Activated CD4-positive, alpha-beta memory T cell treated with anti-CD3 and anti-CD28 coated beads, Interleukin-2, amount 10 ng/mL, durations not matched to agents 7 days and 5 days (primary cell): ENCODE measurements around the gene NEU2. TPM values are rescaled to one million over a fixed set of nuclear protein-coding genes. Genes with fewer than 3 reads are reported as not detected.
"Not testable (repeated sequence)": the region's sequence is repeated elsewhere in the genome, so short reads cannot be mapped to it uniquely, and the experiment has no call there.

Experiments
- CTCF ChIA-PET: fragments of 350-600 bp; sonication (Branson Sonifier 250); formaldehyde crosslinking; loops from one replicate; lab custom pipeline; 2021; ENCODE audit warnings: antibody characterized with exemption, inconsistent platforms; lab: Charles Lee
- POLR2A ChIA-PET: fragments of 350-600 bp; sonication (Branson Sonifier 250); formaldehyde crosslinking; loops from one replicate; lab custom pipeline; 2021; ENCODE audit warnings: antibody characterized with exemption; lab: Charles Lee
- DNase-seq: peaks from one replicate; pipeline ENCODE4 v3.0.0-alpha.2; 2020
- H3K27ac Mint-ChIP-seq: one replicate; pipeline ENCODE4 v1.8.0; 2021; ENCODE audit warnings: mild to moderate bottlenecking, mixed read lengths
- H3K27me3 Mint-ChIP-seq: one replicate; pipeline ENCODE4 v1.8.0; 2021; ENCODE audit warnings: mixed read lengths
- H3K36me3 Mint-ChIP-seq: one replicate; pipeline ENCODE4 v1.8.0; 2021; ENCODE audit warnings: low read depth, mixed read lengths
- H3K4me1 Mint-ChIP-seq: one replicate; pipeline ENCODE4 v1.8.0; 2021; ENCODE audit warnings: mixed read lengths
- H3K4me3 Mint-ChIP-seq: one replicate; pipeline ENCODE4 v1.8.0; 2021; ENCODE audit warnings: mild to moderate bottlenecking, mixed read lengths
- H3K9me3 Mint-ChIP-seq: one replicate; pipeline ENCODE4 v1.8.0; 2021; ENCODE audit warnings: mixed read lengths
- total RNA-seq, 2 experiments: library from RNA; stranded (reverse); gene quantifications; one replicate each; pipeline ENCODE4 v1.2.3, GENCODE V29; 2021

The NEU2 gene
- total RNA-seq, 2 experiments from 2014 or later = not detected

GRCh38 chr2:233013650-233014049, 18.8 kb upstream of the NEU2 start:
- H3K27ac Mint-ChIP-seq = no peak overlapping the region
- no peak for DNase-seq
- no peaks in the 10 kb centered on the region for H3K9me3 Mint-ChIP-seq
- ChIA-PET POLR2A (no interaction called here), CTCF (no interaction called here)
- H3K36me3 Mint-ChIP-seq = no peaks in the 10 kb centered on the region
- no peaks in the 10 kb centered on the region for H3K4me1 Mint-ChIP-seq
- H3K4me3 Mint-ChIP-seq = no peak overlapping the region
- H3K27me3 Mint-ChIP-seq = no peaks in the 10 kb centered on the region

DNA sequence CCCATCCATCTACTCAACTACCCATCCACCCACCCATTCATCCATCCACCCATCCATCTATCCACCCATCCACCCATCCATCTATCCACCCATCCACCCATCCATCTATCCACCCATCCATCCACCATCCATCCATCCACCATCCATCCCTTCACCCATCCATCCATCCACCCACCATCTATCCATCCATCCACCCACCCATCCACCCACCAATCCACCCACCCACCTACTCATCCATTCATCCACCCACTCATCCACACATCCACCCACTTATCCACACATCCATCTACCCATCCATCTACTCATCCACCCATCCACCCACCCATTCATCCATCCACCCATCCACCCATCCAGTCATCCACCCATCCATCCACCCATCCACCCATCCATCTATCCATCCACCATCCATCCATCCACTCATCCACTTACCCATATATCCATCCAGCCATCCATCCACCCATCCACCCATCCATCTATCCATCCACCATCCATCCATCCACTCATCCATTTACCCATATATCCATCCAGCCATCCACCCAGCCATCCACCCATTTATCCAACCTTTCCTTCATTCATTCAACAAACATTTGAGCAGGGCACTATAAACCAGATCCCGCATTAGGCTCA, 17.3 kb upstream of the NEU2 start:
- Mint-ChIP-seq H3K27me3 (no peaks in the 10 kb centered on the region), H3K27ac (no peak overlapping the region), H3K4me1 (no peaks in the 10 kb centered on the region), H3K36me3 (no peaks in the 10 kb centered on the region), H3K9me3 (no peaks in the 10 kb centered on the region), H3K4me3 (no peak overlapping the region)
- CTCF ChIA-PET = no interaction called here
- DNase-seq = no peak
- POLR2A ChIA-PET = no interaction called here

DNA sequence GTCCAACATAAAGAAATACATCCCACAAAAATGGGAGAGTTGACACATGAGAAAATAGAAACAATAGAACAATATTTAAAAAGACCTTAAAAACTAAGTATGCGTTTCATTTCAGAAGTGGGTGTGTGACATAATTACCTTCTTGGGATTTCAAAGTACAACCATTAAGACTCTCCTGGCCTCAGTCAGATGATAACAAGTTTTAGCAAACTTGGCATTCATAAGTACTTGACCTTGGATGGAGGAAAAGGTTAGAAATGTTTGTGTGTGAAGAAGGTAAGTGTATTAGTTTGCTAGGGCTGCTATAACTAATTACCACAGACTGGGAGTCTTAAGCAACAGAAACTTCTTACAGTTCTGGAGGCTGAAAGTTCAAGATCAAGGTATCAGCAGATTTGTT, 14.5 kb upstream of the NEU2 start:
- no peak for DNase-seq
- Mint-ChIP-seq H3K27ac (no peak overlapping the region), H3K27me3 (no peaks in the 10 kb centered on the region), H3K4me1 (no peaks in the 10 kb centered on the region), H3K4me3 (no peak overlapping the region), H3K36me3 (no peaks in the 10 kb centered on the region), H3K9me3 (no peaks in the 10 kb centered on the region)
- CTCF ChIA-PET = interaction anchor here (2.0 kb wide), 1 partner anchor 11 kb away, joined by 4 read pairs; no protein-coding TSS in a partner anchor
- POLR2A ChIA-PET = no interaction called here

DNA sequence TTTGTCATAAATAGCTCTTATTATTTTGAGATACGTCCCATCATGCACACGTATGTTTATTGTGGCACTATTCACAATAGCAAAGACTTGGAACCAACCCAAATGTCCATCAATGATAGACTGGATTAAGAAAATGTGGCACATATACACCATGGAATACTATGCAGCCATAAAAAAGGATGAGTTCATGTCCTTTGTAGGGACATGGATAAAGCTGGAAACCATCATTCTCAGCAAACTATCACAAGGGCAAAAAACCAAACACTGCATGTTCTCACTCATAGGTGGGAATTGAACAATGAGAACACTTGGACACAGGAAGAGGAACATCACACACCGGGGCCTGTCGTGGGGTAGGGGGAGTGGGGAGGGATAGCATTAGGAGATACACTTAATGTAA, 12.9 kb upstream of the NEU2 start:
- CTCF ChIA-PET, H3K36me3 Mint-ChIP-seq, H3K27me3 Mint-ChIP-seq, H3K27ac Mint-ChIP-seq, H3K4me3 Mint-ChIP-seq, POLR2A ChIA-PET, H3K9me3 Mint-ChIP-seq, H3K4me1 Mint-ChIP-seq, DNase-seq: not testable (repeated sequence)

DNA sequence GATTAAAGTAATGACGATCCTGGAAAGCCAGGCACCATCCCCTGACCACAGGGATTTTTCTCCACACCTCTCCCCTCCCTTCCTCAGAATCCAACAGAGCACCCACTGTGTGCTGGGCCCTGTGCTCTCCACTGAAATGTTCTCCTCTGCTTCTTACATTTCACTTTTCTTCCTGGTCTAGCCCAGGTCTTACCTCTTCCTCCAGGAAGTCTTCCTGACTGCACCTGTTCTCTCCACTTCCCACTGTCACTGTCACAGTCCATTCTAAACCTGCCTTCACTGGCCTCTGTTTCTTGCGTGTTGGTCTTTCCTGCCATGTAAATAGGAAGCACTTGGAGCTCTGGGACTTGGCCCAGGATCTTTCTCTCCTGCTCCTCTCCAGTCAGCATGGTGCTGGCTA, 12.0 kb upstream of the NEU2 start:
- Mint-ChIP-seq H3K27ac (no peak overlapping the region), H3K4me1 (no peaks in the 10 kb centered on the region), H3K36me3 (no peaks in the 10 kb centered on the region), H3K4me3 (no peak overlapping the region), H3K27me3 (no peaks in the 10 kb centered on the region), H3K9me3 (no peaks in the 10 kb centered on the region)
- ChIA-PET POLR2A (no interaction called here), CTCF (no interaction called here)
- no peak for DNase-seq

GRCh38 chr2:233021771-233022170, 10.7 kb upstream of the NEU2 start:
- H3K9me3 Mint-ChIP-seq = no peaks in the 10 kb centered on the region
- H3K27me3 Mint-ChIP-seq = peaks cover 3% of the 10 kb centered on the region
- ChIA-PET CTCF (no interaction called here), POLR2A (interaction anchor here (0.6 kb wide), 1 partner anchor 208 kb away, joined by 3 read pairs; no protein-coding TSS in a partner anchor)
- no peak overlapping the region for H3K27ac Mint-ChIP-seq
- no peaks in the 10 kb centered on the region for H3K4me1 Mint-ChIP-seq
- no peak overlapping the region for H3K4me3 Mint-ChIP-seq
- no peak for DNase-seq
- no peaks in the 10 kb centered on the region for H3K36me3 Mint-ChIP-seq

- peaks cover 3% of the 10 kb centered on the region for H3K27me3 Mint-ChIP-seq
- no peak overlapping the region for H3K4me3 Mint-ChIP-seq
- no peak overlapping the region for H3K27ac Mint-ChIP-seq
- no peaks in the 10 kb centered on the region for H3K4me1 Mint-ChIP-seq
- DNase-seq = no peak
- H3K36me3 Mint-ChIP-seq = no peaks in the 10 kb centered on the region
- no peaks in the 10 kb centered on the region for H3K9me3 Mint-ChIP-seq
- ChIA-PET POLR2A (no interaction called here), CTCF (no interaction called here)
Observed at GRCh38 chr2:233022561-233022960, 9.9 kb upstream of the NEU2 start.

DNA sequence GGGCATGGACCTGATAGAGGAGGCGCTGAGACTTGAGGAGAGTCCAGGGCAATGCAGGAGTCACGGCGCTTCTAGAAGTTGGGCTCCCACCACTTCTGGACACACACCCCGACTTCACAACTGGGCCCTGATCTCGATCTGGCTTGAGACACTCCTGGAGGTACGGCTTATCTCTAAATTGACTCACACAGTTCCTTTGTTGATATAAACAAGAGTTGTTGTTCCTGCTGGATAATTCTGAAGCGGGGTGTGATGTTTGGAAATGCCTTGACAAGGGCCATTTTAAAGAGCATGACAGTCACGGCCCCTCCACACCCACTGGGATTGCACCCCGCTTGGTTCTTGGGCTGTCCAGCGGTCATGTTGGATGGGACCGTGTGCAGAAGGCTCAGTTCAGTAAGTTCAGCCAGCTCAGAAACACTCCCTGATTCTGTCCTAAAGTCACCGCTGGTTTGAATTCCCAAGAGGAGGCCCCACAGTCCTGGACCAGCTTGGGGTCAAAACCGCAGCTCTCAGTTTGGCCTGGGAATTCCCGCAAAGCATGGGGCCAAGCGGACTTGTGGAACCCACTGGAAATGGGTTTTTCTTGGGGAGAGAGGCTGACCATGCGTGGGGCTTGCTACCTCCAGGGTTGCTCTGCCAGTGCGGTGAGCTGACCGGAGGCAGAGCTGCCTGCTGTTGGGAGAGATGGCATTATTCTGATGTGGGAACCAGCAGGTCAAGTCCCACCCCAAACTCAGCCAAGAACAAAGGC, 9.3 kb upstream of the NEU2 start:
- H3K27ac Mint-ChIP-seq = no peak overlapping the region
- POLR2A ChIA-PET = no interaction called here
- no peaks in the 10 kb centered on the region for H3K4me1 Mint-ChIP-seq
- no peak overlapping the region for H3K4me3 Mint-ChIP-seq
- DNase-seq = no peak
- no peaks in the 10 kb centered on the region for H3K36me3 Mint-ChIP-seq
- no peaks in the 10 kb centered on the region for H3K9me3 Mint-ChIP-seq
- H3K27me3 Mint-ChIP-seq = peaks cover 3% of the 10 kb centered on the region
- CTCF ChIA-PET = no interaction called here

GRCh38 chr2:233023761-233024410, 8.6 kb upstream of the NEU2 start:
- Mint-ChIP-seq H3K36me3 (no peaks in the 10 kb centered on the region), H3K27me3 (peaks cover 3% of the 10 kb centered on the region), H3K27ac (no peak overlapping the region), H3K4me3 (no peak overlapping the region), H3K4me1 (no peaks in the 10 kb centered on the region), H3K9me3 (no peaks in the 10 kb centered on the region)
- no peak for DNase-seq
- ChIA-PET POLR2A (no interaction called here), CTCF (no interaction called here)

DNA sequence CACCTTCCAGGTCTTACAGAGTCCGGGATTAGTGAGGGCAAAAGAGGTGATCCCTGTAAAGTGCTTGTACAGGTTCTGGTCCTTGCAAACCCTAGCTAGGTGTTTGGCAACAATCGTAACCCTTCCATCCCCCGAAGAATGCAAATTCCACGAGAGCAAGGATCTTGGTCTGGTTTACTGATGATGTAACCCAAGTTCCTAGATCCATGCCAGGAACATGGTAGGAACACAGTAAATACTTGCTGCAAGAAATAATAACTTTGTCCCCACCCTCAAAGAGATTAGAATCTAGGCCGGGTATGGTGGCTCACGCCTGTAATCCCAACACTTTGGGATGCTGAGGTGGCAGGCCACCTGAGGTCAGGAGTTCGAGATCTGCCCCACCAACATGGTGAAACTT, 6.8 kb upstream of the NEU2 start:
- ChIA-PET POLR2A (no interaction called here), CTCF (interaction anchor here (0.6 kb wide), 1 partner anchor 384 kb away, joined by 3 read pairs; no protein-coding TSS in a partner anchor)
- DNase-seq = no peak
- no peak overlapping the region for H3K4me3 Mint-ChIP-seq
- no peak overlapping the region for H3K27ac Mint-ChIP-seq
- no peaks in the 10 kb centered on the region for H3K9me3 Mint-ChIP-seq
- no peaks in the 10 kb centered on the region for H3K4me1 Mint-ChIP-seq
- H3K36me3 Mint-ChIP-seq = no peaks in the 10 kb centered on the region
- H3K27me3 Mint-ChIP-seq = peaks cover 3% of the 10 kb centered on the region

GRCh38 chr2:233026198-233026813, 6.2 kb upstream of the NEU2 start:
- no peak overlapping the region for H3K4me3 Mint-ChIP-seq
- POLR2A ChIA-PET = no interaction called here
- H3K36me3 Mint-ChIP-seq = no peaks in the 10 kb centered on the region
- no peak for DNase-seq
- H3K4me1 Mint-ChIP-seq = no peaks in the 10 kb centered on the region
- peaks cover 3% of the 10 kb centered on the region for H3K27me3 Mint-ChIP-seq
- no peaks in the 10 kb centered on the region for H3K9me3 Mint-ChIP-seq
- CTCF ChIA-PET = no interaction called here
- no peak overlapping the region for H3K27ac Mint-ChIP-seq

DNA sequence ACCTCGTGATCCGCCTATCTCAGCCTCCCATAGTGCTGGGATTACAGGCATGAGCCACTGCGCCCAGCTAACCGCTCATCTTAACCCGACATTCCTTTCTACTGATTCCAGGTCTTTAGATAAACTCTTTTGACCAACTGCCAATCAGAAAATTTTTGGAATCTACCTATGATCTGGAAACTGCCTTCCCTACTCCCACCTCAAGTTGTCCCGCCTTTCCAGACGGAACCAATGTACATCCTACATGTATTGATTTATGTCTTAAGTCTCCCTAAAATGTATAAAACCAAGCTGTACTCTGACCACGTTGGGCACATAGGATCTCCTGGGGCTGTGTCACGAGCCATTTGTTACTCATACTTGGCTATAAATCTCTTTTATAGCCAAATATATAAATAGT, 3.2 kb upstream of the NEU2 start:
- ChIA-PET POLR2A (no interaction called here), CTCF (interaction anchor here (0.7 to 1.8 kb wide), 14 partner anchors 9 to 269 kb away, joined by 3 to 8 read pairs (median 4); partner anchors contain the start of gene INPP5D)
- H3K27me3 Mint-ChIP-seq = peaks cover 3% of the 10 kb centered on the region
- no peaks in the 10 kb centered on the region for H3K4me1 Mint-ChIP-seq
- no peaks in the 10 kb centered on the region for H3K36me3 Mint-ChIP-seq
- no peak for DNase-seq
- H3K9me3 Mint-ChIP-seq = no peaks in the 10 kb centered on the region
- no peak overlapping the region for H3K27ac Mint-ChIP-seq
- H3K4me3 Mint-ChIP-seq = no peak overlapping the region
